Dedifferentiated amniotic fluid mesenchymal stem cell (primary cell): ENCODE results near the gene TSPAN6.

Source experiments
- DNase-seq: peaks from one replicate; pipeline ENCODE4 v3.0.0-alpha.2; 2016; ENCODE audit errors: extremely low spot score

Gene TSPAN6

GRCh38 chrX:100636321-100636991 is at the start of gene TSPAN6:
Gene TSPAN6, minus strand, starts transcription at chrX:100636806. Its CDS starts 112 bp downstream, at chrX:100636694.
- peak; percentile 89 for DNase-seq

- DNase-seq: no peak
Measured at GRCh38 chrX:100685997-100686305, 49.3 kb upstream of the TSPAN6 start.

GRCh38 chrX:100685284-100685996 is 48.8 kb upstream of the TSPAN6 start:
- peak; percentile 51 for DNase-seq

GRCh38 chrX:100682939-100683338 is 46.3 kb upstream of the TSPAN6 start:
- DNase-seq: no peak

- DNase-seq: no peak
Measured at GRCh38 chrX:100681599-100681998, 45.0 kb upstream of the TSPAN6 start.

GRCh38 chrX:100680756-100681155 is 44.1 kb upstream of the TSPAN6 start:
- DNase-seq: no peak

- DNase-seq: no peak
Measured at GRCh38 chrX:100677611-100678181, 41.1 kb upstream of the TSPAN6 start.

GRCh38 chrX:100674705-100675104 is 38.1 kb upstream of the TSPAN6 start:
- no peak for DNase-seq

- DNase-seq: no peak
Measured at GRCh38 chrX:100673397-100673953, 36.9 kb upstream of the TSPAN6 start.

GRCh38 chrX:100672966-100673365 is 36.4 kb upstream of the TSPAN6 start:
- DNase-seq: no peak

- DNase-seq: no peak
Measured at GRCh38 chrX:100663642-100664041, 27.0 kb upstream of the TSPAN6 start.

- DNase-seq: no peak
Measured at GRCh38 chrX:100662796-100663195, 26.2 kb upstream of the TSPAN6 start.

- no peak for DNase-seq
Measured at GRCh38 chrX:100662170-100662569, 25.6 kb upstream of the TSPAN6 start.

GRCh38 chrX:100659431-100660137 is 23.0 kb upstream of the TSPAN6 start:
- DNase-seq: no peak

GRCh38 chrX:100658941-100659381 is 22.4 kb upstream of the TSPAN6 start:
- DNase-seq: no peak

GRCh38 chrX:100654261-100654660 is 17.7 kb upstream of the TSPAN6 start:
- no peak for DNase-seq

GRCh38 chrX:100652266-100652665 is 15.7 kb upstream of the TSPAN6 start:
- DNase-seq: no peak

- no peak for DNase-seq
Measured at GRCh38 chrX:100650841-100651240, 14.2 kb upstream of the TSPAN6 start.

- DNase-seq: peak; percentile 66
Measured at GRCh38 chrX:100649550-100650356, 13.1 kb upstream of the TSPAN6 start.

GRCh38 chrX:100648458-100649417 is 12.1 kb upstream of the TSPAN6 start:
- DNase-seq: peak; percentile 43
